ENCODE results near the gene USP9X. TPM values are rescaled to one million over a fixed set of nuclear protein-coding genes. Genes with fewer than 3 reads are reported as not detected.

Gene USP9X
- 10 to 100 TPM; 54.1 to 73.0 (median 60.9) TPM for total RNA-seq (2021; fragmentation: NEBNext Ultra II Directional; extraction: Animal tissue kit (Norgen Biotek cat#: 25700))
- long read RNA-seq, partial matches to known transcripts: 22 of 26 reads
- long read RNA-seq, other reads (novel, unspliced or antisense): 4 of 26 reads

- H3K9me3 Mint-ChIP-seq: no peaks in the 10 kb centered on the region
- H3K4me3 Mint-ChIP-seq: peak within 1 kb of the TSS; percentile 96
- peaks cover 25% of the 10 kb centered on the region for H3K4me1 Mint-ChIP-seq (ENCODE audit: low read depth)
- peak; percentile 71 for DNase-seq
- peaks cover 3% of the 10 kb centered on the region; the same call in 1 of the 2 replicates for H3K27me3 Mint-ChIP-seq (ENCODE audit: insufficient read depth)
- H3K27ac Mint-ChIP-seq: peak within 1 kb of the TSS; percentile 99
- peaks cover 13% of the 10 kb centered on the region; the same call in 1 of the 2 replicates for H3K36me3 Mint-ChIP-seq (ENCODE audit: low read depth)
- no peak for TF ChIP-seq CTCF (IDR thresholded peaks at IDR 0.05)
Observed at GRCh38 chrX:41084893-41085511, at the start of gene USP9X. TSS of gene USP9X (plus strand) at chrX:41085445. CDS start at chrX:41123629, 38,184 bp downstream.

GRCh38 chrX:41035582-41035981, 49.7 kb upstream of the USP9X start:
- Mint-ChIP-seq H3K9me3 (no peaks in the 10 kb centered on the region), H3K4me1 (ENCODE audit: low read depth) (no peaks in the 10 kb centered on the region), H3K4me3 (no peak overlapping the region), H3K36me3 (ENCODE audit: low read depth) (no peaks in the 10 kb centered on the region), H3K27me3 (ENCODE audit: insufficient read depth) (no peaks in the 10 kb centered on the region), H3K27ac (no peak overlapping the region)
- TF ChIP-seq CTCF (IDR thresholded peaks at IDR 0.05): no peak
- no peak for DNase-seq

- H3K27me3 Mint-ChIP-seq (ENCODE audit: insufficient read depth): no peaks in the 10 kb centered on the region
- no peaks in the 10 kb centered on the region for H3K4me1 Mint-ChIP-seq (ENCODE audit: low read depth)
- no peaks in the 10 kb centered on the region for H3K36me3 Mint-ChIP-seq (ENCODE audit: low read depth)
- H3K4me3 Mint-ChIP-seq: no peak overlapping the region
- no peak for TF ChIP-seq CTCF (IDR thresholded peaks at IDR 0.05)
- DNase-seq: no peak
- no peaks in the 10 kb centered on the region for H3K9me3 Mint-ChIP-seq
- no peak overlapping the region for H3K27ac Mint-ChIP-seq
Observed at GRCh38 chrX:41036668-41037326, 48.4 kb upstream of the USP9X start.

GRCh38 chrX:41043196-41043595, 42.0 kb upstream of the USP9X start:
- Mint-ChIP-seq H3K36me3 (ENCODE audit: low read depth) (no peaks in the 10 kb centered on the region), H3K27me3 (ENCODE audit: insufficient read depth) (no peaks in the 10 kb centered on the region), H3K4me1 (ENCODE audit: low read depth) (peaks cover 14% of the 10 kb centered on the region), H3K27ac (no peak overlapping the region), H3K9me3 (no peaks in the 10 kb centered on the region), H3K4me3 (no peak overlapping the region)
- no peak for TF ChIP-seq CTCF (IDR thresholded peaks at IDR 0.05)
- no peak for DNase-seq

- Mint-ChIP-seq H3K9me3 (no peaks in the 10 kb centered on the region), H3K27me3 (ENCODE audit: insufficient read depth) (no peaks in the 10 kb centered on the region), H3K36me3 (ENCODE audit: low read depth) (no peaks in the 10 kb centered on the region), H3K4me3 (no peak overlapping the region), H3K27ac (peak overlapping the region; percentile 7; the same call in 1 of the 2 replicates), H3K4me1 (ENCODE audit: low read depth) (peaks cover 14% of the 10 kb centered on the region)
- TF ChIP-seq CTCF (IDR thresholded peaks at IDR 0.05): no peak
- peak; percentile 24 for DNase-seq
Observed at GRCh38 chrX:41043674-41044345, 41.4 kb upstream of the USP9X start.
